GM23338 (cell line): ENCODE measurements around the gene KCND2. TPM values are rescaled to one million over a fixed set of nuclear protein-coding genes. Genes with fewer than 3 reads are reported as not detected.

Experiments
- ATAC-seq: fragments of 200-7000 bp; cut with Tn5 transposase; 3 replicates; pipeline ENCODE4 v1.9.1; 2020
- DNase-seq: peaks from one replicate; pipeline ENCODE4 v3.0.0-alpha.2; 2015; ENCODE audit warnings: low spot score
- H2AFZ ChIP-seq: fragments of 200-600 bp; sonication (generic); 2 replicates; pipeline ENCODE4 v1.8.0; 2016; ENCODE audit warnings: antibody characterized with exemption, mild to moderate bottlenecking, moderate library complexity
- H3F3A ChIP-seq: fragments of 200-600 bp; sonication (generic); replicated peaks from 2 replicates; pipeline ENCODE4 v1.8.0; 2017; ENCODE audit warnings: antibody characterized with exemption, mixed run types, low read depth
- H3K27ac ChIP-seq: fragments of 200-600 bp; sonication (generic); 2 replicates; pipeline ENCODE4 v1.6.1; 2016; ENCODE audit warnings: low read depth
- H3K27me3 ChIP-seq: fragments of 200-600 bp; sonication (generic); 2 replicates; pipeline ENCODE4 v1.8.0; 2016; ENCODE audit warnings: mild to moderate bottlenecking, mixed run types, moderate library complexity; ENCODE audit not compliant: insufficient read depth
- H3K36me3 ChIP-seq: fragments of 200-600 bp; sonication (generic); 2 replicates; pipeline ENCODE4 v1.8.0; 2016; ENCODE audit warnings: mild to moderate bottlenecking; ENCODE audit not compliant: insufficient read depth
- H3K4me1 ChIP-seq: fragments of 200-600 bp; sonication (generic); 2 replicates; pipeline ENCODE4 v1.8.0; 2016; ENCODE audit warnings: mild to moderate bottlenecking, moderate library complexity; ENCODE audit not compliant: insufficient read depth
- H3K4me2 ChIP-seq: fragments of 200-600 bp; sonication (generic); 2 replicates; pipeline ENCODE4 v1.7.1; 2017; ENCODE audit warnings: mixed run types
- H3K4me3 ChIP-seq: fragments of 200-600 bp; sonication (generic); 2 replicates; pipeline ENCODE4 v1.6.1; 2016; ENCODE audit warnings: mixed run types
- H3K79me2 ChIP-seq: fragments of 200-600 bp; sonication (generic); replicated peaks from 2 replicates; pipeline ENCODE4 v1.8.0; 2017; ENCODE audit warnings: mild to moderate bottlenecking; ENCODE audit not compliant: insufficient read depth
- H3K9me2 ChIP-seq: fragments of 200-600 bp; sonication (generic); 2 replicates; pipeline ENCODE4 v1.8.0; 2017; ENCODE audit not compliant: insufficient read depth
- H4K20me1 ChIP-seq: fragments of 200-600 bp; sonication (generic); replicated peaks from 2 replicates; pipeline ENCODE4 v1.8.0; 2017; ENCODE audit warnings: mild to moderate bottlenecking; ENCODE audit not compliant: insufficient read depth
- H3K27ac Mint-ChIP-seq: 2 replicates; pipeline ENCODE4 v1.8.0; 2020; ENCODE audit warnings: inconsistent platforms, mild to moderate bottlenecking, moderate library complexity, mixed read lengths
- H3K27me3 Mint-ChIP-seq: 3 replicates; pipeline ENCODE4 v1.8.0; 2022; ENCODE audit warnings: low read depth, mild to moderate bottlenecking, moderate library complexity, mixed read lengths, inconsistent platforms; ENCODE audit not compliant: insufficient read depth, poor library complexity
- H3K36me3 Mint-ChIP-seq: 3 replicates; pipeline ENCODE4 v1.8.0; 2021; ENCODE audit warnings: low read depth, mild to moderate bottlenecking, inconsistent platforms, moderate library complexity, mixed read lengths
- H3K4me1 Mint-ChIP-seq: 3 replicates; pipeline ENCODE4 v1.8.0; 2020; ENCODE audit warnings: mild to moderate bottlenecking, inconsistent platforms, mixed read lengths
- H3K4me3 Mint-ChIP-seq: 3 replicates; pipeline ENCODE4 v1.8.0; 2021; ENCODE audit warnings: moderate library complexity, mild to moderate bottlenecking, inconsistent platforms, mixed read lengths
- H3K9me3 Mint-ChIP-seq: 3 replicates; pipeline ENCODE4 v1.8.0; 2020; ENCODE audit warnings: moderate library complexity, mild to moderate bottlenecking, inconsistent platforms, mixed read lengths
- CREB1 ChIP-seq: fragments of 250-450 bp; sonication (Bioruptor Pico); IDR thresholded peaks from 2 replicates; pipeline ENCODE4 v1.5.0; 2020; ENCODE audit warnings: low read depth, mild to moderate bottlenecking, moderate library complexity
- EZH2 ChIP-seq: fragments of 200-600 bp; sonication (generic); IDR thresholded peaks from one replicate; pipeline ENCODE4 v1.8.0; 2017; ENCODE audit warnings: antibody characterized with exemption, mild to moderate bottlenecking, low read depth; ENCODE audit not compliant: unreplicated experiment
- EZH2phosphoT487 ChIP-seq: fragments of 200-600 bp; sonication (generic); IDR thresholded peaks from one replicate; pipeline ENCODE4 v1.8.1; 2018; ENCODE audit warnings: antibody characterized with exemption; ENCODE audit not compliant: unreplicated experiment
- JUNB ChIP-seq: IDR thresholded peaks from one replicate; pipeline ENCODE4 v1.6.1; 2016; ENCODE audit warnings: antibody characterized with exemption; ENCODE audit not compliant: unreplicated experiment
- POLR2AphosphoS5 ChIP-seq: IDR thresholded peaks from 2 replicates; pipeline ENCODE4 v1.6.1; 2016; ENCODE audit warnings: antibody characterized with exemption, low read depth
- STAT1 ChIP-seq: IDR thresholded peaks from one replicate; pipeline ENCODE4 v1.6.1; 2016; ENCODE audit warnings: antibody characterized with exemption; ENCODE audit not compliant: unreplicated experiment
- ZNF331 ChIP-seq: fragments of 250-450 bp; sonication (Bioruptor Pico); IDR thresholded peaks from 2 replicates; pipeline ENCODE4 v1.5.0; 2020; ENCODE audit warnings: low read depth, mild to moderate bottlenecking, moderate library complexity
- polyA plus RNA-seq: library from polyadenylated mRNA; unstranded; fragments of >200 nt; fragmentation: Nextera tagmentation; extraction: Ambion mirVana; gene quantifications from 2 replicates; pipeline ENCODE4 v1.2.1, GENCODE V29; 2016
- total RNA-seq: library from RNA; depleted of rRNA; stranded (reverse); fragments of >200 nt; shearing (Covaris generic); gene quantifications from 2 replicates; pipeline ENCODE4 v1.2.3, GENCODE V29; 2014
- TF ChIP-seq, protein P1 (sequence below): IDR thresholded peaks from 2 replicates; pipeline ENCODE4 v1.6.1; 2016; ENCODE audit warnings: antibody characterized with exemption
- TF ChIP-seq, protein P2 (sequence below), 2 experiments: fragments of 200-600 bp in 1 of 2; sonication (generic) in 1 of 2; conservative IDR thresholded peaks; 2 replicates each; pipeline versions ENCODE4 v1.5.1 to v1.6.1; 2016 to 2017; ENCODE audit warnings: antibody characterized with exemption in 2 of 2, low read depth in 2 of 2, mild to moderate bottlenecking in 2 of 2, moderate library complexity in 1 of 2
- TF ChIP-seq, protein P3 (sequence below): IDR thresholded peaks from one replicate; pipeline ENCODE4 v1.6.1; 2018; ENCODE audit warnings: antibody characterized with exemption; ENCODE audit not compliant: unreplicated experiment

KCND2 gene
- total and polyA plus RNA-seq, 2 experiments from 2014 or later, result 7.1 to 15.6 TPM

DNA sequence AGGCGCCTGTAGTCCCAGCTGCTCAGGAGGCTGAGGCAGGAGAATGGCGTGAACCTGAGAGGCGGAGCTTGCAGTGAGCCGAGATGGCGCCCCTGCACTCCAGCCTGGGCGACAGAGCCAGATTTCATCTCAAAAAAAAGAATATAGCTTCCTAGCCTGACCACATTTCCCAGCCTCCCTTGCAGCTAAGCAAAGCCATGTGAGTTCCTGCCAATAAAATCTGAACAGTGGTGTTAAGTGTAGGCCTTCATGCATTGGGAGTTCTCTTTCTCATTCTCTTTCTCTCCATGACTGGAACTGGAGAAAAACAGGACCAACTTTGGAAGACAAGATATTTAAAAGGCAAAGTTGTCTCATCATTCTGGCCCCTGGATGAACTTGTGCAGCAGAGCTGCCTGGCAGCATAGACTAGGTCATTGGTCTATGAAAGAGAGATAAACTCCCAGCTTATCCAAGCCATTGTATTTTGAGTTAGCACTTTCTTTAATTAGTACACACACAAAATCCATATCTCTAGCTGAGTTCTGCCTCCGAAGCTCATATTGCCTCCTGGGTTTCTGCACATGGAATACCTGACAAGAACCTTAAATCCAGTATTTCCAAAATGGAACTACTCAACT lies 524.2 kb downstream of the KCND2 start:
- peaks cover 7% of the 10 kb centered on the region; the same call in 2 of the 3 replicates for H3K9me3 Mint-ChIP-seq
- no peak overlapping the region for H3K27ac Mint-ChIP-seq
- Histone ChIP-seq H3F3A (no peaks in the 10 kb centered on the region), H2AFZ (no peak overlapping the region), H3K4me2 (no peak overlapping the region), H3K4me1 (peaks cover 9% of the 10 kb centered on the region), H3K9me2 (0 out of 2 replicates have a peak, but pooled peaks cover 2% of the 10 kb centered on the region), H4K20me1 (no peaks in the 10 kb centered on the region), H3K4me3 (no peak overlapping the region), H3K36me3 (no peaks in the 10 kb centered on the region), H3K27ac (no peak overlapping the region), H3K79me2 (no peaks in the 10 kb centered on the region), H3K27me3 (no peaks in the 10 kb centered on the region)
- no peak for ATAC-seq
- H3K4me3 Mint-ChIP-seq, result no peak overlapping the region
- no peak for TF ChIP-seq EZH2
- TF ChIP-seq CREB1 (CRISPR knock-in tag), result no peak
- no peak for TF ChIP-seq EZH2phosphoT487
- no peak for TF ChIP-seq JUNB
- TF ChIP-seq, protein P1, sequence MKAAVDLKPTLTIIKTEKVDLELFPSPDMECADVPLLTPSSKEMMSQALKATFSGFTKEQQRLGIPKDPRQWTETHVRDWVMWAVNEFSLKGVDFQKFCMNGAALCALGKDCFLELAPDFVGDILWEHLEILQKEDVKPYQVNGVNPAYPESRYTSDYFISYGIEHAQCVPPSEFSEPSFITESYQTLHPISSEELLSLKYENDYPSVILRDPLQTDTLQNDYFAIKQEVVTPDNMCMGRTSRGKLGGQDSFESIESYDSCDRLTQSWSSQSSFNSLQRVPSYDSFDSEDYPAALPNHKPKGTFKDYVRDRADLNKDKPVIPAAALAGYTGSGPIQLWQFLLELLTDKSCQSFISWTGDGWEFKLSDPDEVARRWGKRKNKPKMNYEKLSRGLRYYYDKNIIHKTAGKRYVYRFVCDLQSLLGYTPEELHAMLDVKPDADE, result no peak
- DNase-seq, result no peak
- H3K27me3 Mint-ChIP-seq, result peaks cover 2% of the 10 kb centered on the region
- peaks cover 11% of the 10 kb centered on the region for H3K36me3 Mint-ChIP-seq
- H3K4me1 Mint-ChIP-seq, result peaks cover 23% of the 10 kb centered on the region

DNA sequence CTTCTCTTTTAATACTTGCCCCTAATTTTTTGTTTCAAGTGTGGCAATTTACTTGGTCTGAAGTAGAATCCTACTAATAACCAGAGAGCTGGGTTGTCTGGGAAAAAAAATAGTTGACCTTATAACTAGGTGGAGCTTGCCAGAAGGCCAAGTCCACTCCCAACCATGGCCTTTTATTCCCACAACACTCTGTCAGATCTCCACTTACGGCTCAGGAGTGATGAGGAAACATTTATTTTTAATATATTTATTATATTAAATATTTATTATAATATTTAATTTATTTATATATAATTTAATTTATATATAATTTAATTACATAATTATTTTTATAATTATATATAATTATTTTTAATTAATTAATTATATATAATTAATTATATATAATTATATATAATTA lies 526.2 kb downstream of the KCND2 start:
- H3K4me3 ChIP-seq, result no peak overlapping the region
- no peaks in the 10 kb centered on the region for H4K20me1 ChIP-seq
- Mint-ChIP-seq H3K27ac (no peak overlapping the region), H3K4me3 (no peak overlapping the region), H3K4me1 (peaks cover 16% of the 10 kb centered on the region), H3K36me3 (peaks cover 11% of the 10 kb centered on the region), H3K9me3 (peaks cover 7% of the 10 kb centered on the region; the same call in 2 of the 3 replicates), H3K27me3 (peaks cover 2% of the 10 kb centered on the region)
- peaks cover 6% of the 10 kb centered on the region for H3K4me1 ChIP-seq
- H3K9me2 ChIP-seq, result 0 out of 2 replicates have a peak, but pooled peaks cover 2% of the 10 kb centered on the region
- no peaks in the 10 kb centered on the region for H3K36me3 ChIP-seq
- no peak overlapping the region for H2AFZ ChIP-seq
- no peak for DNase-seq
- no peaks in the 10 kb centered on the region for H3K79me2 ChIP-seq
- H3K4me2 ChIP-seq, result no peak overlapping the region
- ATAC-seq, result no peak
- H3F3A ChIP-seq, result no peaks in the 10 kb centered on the region
- no peaks in the 10 kb centered on the region for H3K27me3 ChIP-seq
- H3K27ac ChIP-seq, result no peak overlapping the region
- TF ChIP-seq POLR2AphosphoS5 (no peak), CREB1 (CRISPR knock-in tag) (no peak), EZH2 (no peak), STAT1 (no peak), ZNF331 (no peak), EZH2phosphoT487 (no peak)
- TF ChIP-seq, protein P2, sequence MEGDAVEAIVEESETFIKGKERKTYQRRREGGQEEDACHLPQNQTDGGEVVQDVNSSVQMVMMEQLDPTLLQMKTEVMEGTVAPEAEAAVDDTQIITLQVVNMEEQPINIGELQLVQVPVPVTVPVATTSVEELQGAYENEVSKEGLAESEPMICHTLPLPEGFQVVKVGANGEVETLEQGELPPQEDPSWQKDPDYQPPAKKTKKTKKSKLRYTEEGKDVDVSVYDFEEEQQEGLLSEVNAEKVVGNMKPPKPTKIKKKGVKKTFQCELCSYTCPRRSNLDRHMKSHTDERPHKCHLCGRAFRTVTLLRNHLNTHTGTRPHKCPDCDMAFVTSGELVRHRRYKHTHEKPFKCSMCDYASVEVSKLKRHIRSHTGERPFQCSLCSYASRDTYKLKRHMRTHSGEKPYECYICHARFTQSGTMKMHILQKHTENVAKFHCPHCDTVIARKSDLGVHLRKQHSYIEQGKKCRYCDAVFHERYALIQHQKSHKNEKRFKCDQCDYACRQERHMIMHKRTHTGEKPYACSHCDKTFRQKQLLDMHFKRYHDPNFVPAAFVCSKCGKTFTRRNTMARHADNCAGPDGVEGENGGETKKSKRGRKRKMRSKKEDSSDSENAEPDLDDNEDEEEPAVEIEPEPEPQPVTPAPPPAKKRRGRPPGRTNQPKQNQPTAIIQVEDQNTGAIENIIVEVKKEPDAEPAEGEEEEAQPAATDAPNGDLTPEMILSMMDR (conservative IDR thresholded peaks at IDR 0.05; ENCODE audit: low read depth in 2 of 2), result no peak
- TF ChIP-seq, protein P1, result no peak
- TF ChIP-seq, protein P3, sequence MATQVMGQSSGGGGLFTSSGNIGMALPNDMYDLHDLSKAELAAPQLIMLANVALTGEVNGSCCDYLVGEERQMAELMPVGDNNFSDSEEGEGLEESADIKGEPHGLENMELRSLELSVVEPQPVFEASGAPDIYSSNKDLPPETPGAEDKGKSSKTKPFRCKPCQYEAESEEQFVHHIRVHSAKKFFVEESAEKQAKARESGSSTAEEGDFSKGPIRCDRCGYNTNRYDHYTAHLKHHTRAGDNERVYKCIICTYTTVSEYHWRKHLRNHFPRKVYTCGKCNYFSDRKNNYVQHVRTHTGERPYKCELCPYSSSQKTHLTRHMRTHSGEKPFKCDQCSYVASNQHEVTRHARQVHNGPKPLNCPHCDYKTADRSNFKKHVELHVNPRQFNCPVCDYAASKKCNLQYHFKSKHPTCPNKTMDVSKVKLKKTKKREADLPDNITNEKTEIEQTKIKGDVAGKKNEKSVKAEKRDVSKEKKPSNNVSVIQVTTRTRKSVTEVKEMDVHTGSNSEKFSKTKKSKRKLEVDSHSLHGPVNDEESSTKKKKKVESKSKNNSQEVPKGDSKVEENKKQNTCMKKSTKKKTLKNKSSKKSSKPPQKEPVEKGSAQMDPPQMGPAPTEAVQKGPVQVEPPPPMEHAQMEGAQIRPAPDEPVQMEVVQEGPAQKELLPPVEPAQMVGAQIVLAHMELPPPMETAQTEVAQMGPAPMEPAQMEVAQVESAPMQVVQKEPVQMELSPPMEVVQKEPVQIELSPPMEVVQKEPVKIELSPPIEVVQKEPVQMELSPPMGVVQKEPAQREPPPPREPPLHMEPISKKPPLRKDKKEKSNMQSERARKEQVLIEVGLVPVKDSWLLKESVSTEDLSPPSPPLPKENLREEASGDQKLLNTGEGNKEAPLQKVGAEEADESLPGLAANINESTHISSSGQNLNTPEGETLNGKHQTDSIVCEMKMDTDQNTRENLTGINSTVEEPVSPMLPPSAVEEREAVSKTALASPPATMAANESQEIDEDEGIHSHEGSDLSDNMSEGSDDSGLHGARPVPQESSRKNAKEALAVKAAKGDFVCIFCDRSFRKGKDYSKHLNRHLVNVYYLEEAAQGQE, result no peak
